Measurements from ENCODE around the gene MGRN1.

The MGRN1 gene

GRCh38 chr16:4631444-4631843 lies 6.8 kb downstream of the MGRN1 start:
- no peak overlapping the region for H2AFZ ChIP-seq (ENCODE audit: low read depth, low read length)
- TF ChIP-seq CTCF (IDR thresholded peaks at IDR 0.05; ENCODE audit: borderline replicate concordance, extremely low read depth, low read length, poor library complexity, severe bottlenecking) = no peak
- TF ChIP-seq EZH2 (IDR thresholded peaks at IDR 0.05; ENCODE audit: borderline replicate concordance, low read depth, low read length, severe bottlenecking) = no peak
- H3K9ac ChIP-seq (ENCODE audit: low read depth, low read length) = no peak overlapping the region
- H3K4me2 ChIP-seq (ENCODE audit: insufficient read depth, low read length) = no peak overlapping the region
- peaks cover 20% of the 10 kb centered on the region for H3K36me3 ChIP-seq (ENCODE audit: insufficient read depth, low read length)
- peaks cover 85% of the 10 kb centered on the region for H3K79me2 ChIP-seq (ENCODE audit: insufficient read depth, low read length)
- no peak overlapping the region for H3K4me3 ChIP-seq (ENCODE audit: low read depth in 1 of 2, low read length in 2 of 2)
- H3K4me1 ChIP-seq (ENCODE audit: insufficient read depth, low read length) = peaks cover 6% of the 10 kb centered on the region
- ATAC-seq (ENCODE audit: insufficient read depth, low read depth) (no peak), DNase-seq (no peak)
- peaks cover 5% of the 10 kb centered on the region for H3K9me3 ChIP-seq (ENCODE audit: insufficient read depth, low read length, severe bottlenecking)
- peaks cover 20% of the 10 kb centered on the region for H4K20me1 ChIP-seq (ENCODE audit: insufficient read depth, low read length)
- no peaks in the 10 kb centered on the region for H3K27me3 ChIP-seq (ENCODE audit: insufficient read depth, low read length, poor library complexity)
- H3K27ac ChIP-seq (ENCODE audit: low read length) = no peak overlapping the region

DNA sequence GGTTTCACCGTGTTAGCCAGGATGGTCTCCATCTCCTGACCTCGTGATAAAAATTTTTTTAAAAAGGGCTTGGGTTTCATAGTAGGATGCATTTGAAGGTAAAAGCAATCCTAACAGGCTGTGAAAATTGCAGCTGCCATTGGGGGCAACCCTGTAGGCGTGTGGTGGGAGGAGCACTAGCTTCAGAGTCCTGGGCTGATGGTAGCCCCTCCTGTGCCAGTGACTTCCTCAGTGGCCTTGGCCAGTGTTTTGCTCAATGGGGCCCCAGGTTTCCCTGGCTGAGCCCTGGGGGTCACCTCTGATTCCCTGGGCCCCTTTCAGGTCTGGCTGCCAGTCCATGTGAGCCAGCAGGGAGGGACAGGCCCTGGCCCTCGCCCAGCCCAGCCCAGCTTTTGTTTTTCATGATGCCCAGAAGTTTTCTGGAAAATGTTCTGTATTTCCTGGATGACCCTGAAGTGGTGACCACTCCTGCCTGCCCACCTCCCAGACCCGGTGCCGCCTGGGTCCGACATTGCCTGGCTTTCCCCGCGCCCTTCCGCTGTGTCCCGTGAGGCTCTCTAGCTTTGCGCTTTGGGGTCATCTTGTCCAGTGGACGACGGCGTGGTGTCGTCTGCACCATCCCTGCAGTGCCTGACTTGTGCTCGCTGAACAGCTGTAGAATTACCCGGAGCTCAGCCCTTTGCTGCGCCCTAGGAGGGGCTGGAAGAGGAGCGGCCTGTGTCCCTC lies 9.4 kb downstream of the MGRN1 start:
- Histone ChIP-seq H4K20me1 (ENCODE audit: insufficient read depth, low read length) (peaks cover 32% of the 10 kb centered on the region), H3K9ac (ENCODE audit: low read depth, low read length) (no peak overlapping the region), H3K79me2 (ENCODE audit: insufficient read depth, low read length) (peaks cover 84% of the 10 kb centered on the region), H2AFZ (ENCODE audit: low read depth, low read length) (no peak overlapping the region), H3K27me3 (ENCODE audit: insufficient read depth, low read length, poor library complexity) (no peaks in the 10 kb centered on the region), H3K4me2 (ENCODE audit: insufficient read depth, low read length) (no peak overlapping the region), H3K36me3 (ENCODE audit: insufficient read depth, low read length) (peaks cover 24% of the 10 kb centered on the region), H3K4me1 (ENCODE audit: insufficient read depth, low read length) (no peaks in the 10 kb centered on the region), H3K27ac (ENCODE audit: low read length) (no peak overlapping the region; the same call in 1 of the 2 replicates), H3K9me3 (ENCODE audit: insufficient read depth, low read length, severe bottlenecking) (peaks cover 5% of the 10 kb centered on the region), H3K4me3 (ENCODE audit: low read depth in 1 of 2, low read length in 2 of 2) (no peak overlapping the region)
- no peak for DNase-seq
- ATAC-seq (ENCODE audit: insufficient read depth, low read depth) = no peak
- no peak for TF ChIP-seq CTCF (IDR thresholded peaks at IDR 0.05; ENCODE audit: borderline replicate concordance, extremely low read depth, low read length, poor library complexity, severe bottlenecking)
- TF ChIP-seq EZH2 (IDR thresholded peaks at IDR 0.05; ENCODE audit: borderline replicate concordance, low read depth, low read length, severe bottlenecking) = no peak

- H3K27me3 ChIP-seq (ENCODE audit: insufficient read depth, low read length, poor library complexity) = no peaks in the 10 kb centered on the region
- DNase-seq = no peak
- no peak overlapping the region for H3K27ac ChIP-seq (ENCODE audit: low read length)
- H3K4me3 ChIP-seq (ENCODE audit: low read depth in 1 of 2, low read length in 2 of 2) = no peak overlapping the region
- ATAC-seq (ENCODE audit: insufficient read depth, low read depth) = no peak
- TF ChIP-seq CTCF (IDR thresholded peaks at IDR 0.05; ENCODE audit: borderline replicate concordance, extremely low read depth, low read length, poor library complexity, severe bottlenecking) (no peak), EZH2 (IDR thresholded peaks at IDR 0.05; ENCODE audit: borderline replicate concordance, low read depth, low read length, severe bottlenecking) (no peak)
- H3K4me1 ChIP-seq (ENCODE audit: insufficient read depth, low read length) = no peaks in the 10 kb centered on the region
- peaks cover 84% of the 10 kb centered on the region for H3K79me2 ChIP-seq (ENCODE audit: insufficient read depth, low read length)
- peaks cover 39% of the 10 kb centered on the region for H4K20me1 ChIP-seq (ENCODE audit: insufficient read depth, low read length)
- peaks cover 5% of the 10 kb centered on the region for H3K9me3 ChIP-seq (ENCODE audit: insufficient read depth, low read length, severe bottlenecking)
- H3K4me2 ChIP-seq (ENCODE audit: insufficient read depth, low read length) = no peak overlapping the region
- no peak overlapping the region for H3K9ac ChIP-seq (ENCODE audit: low read depth, low read length)
- H3K36me3 ChIP-seq (ENCODE audit: insufficient read depth, low read length) = peaks cover 28% of the 10 kb centered on the region
- H2AFZ ChIP-seq (ENCODE audit: low read depth, low read length) = no peak overlapping the region
Observed at GRCh38 chr16:4634768-4635167, 10.1 kb downstream of the MGRN1 start.
